Adipose tissue (tissue), 3 donors: ENCODE results near the gene UXT. TPM values are rescaled to one million over a fixed set of nuclear protein-coding genes. Genes with fewer than 3 reads are reported as not detected.

ENCODE experiments used
- H3K27ac ChIP-seq: one replicate; pipeline ENCODE4 v1.5.1; 2013; ENCODE audit warnings: low read depth, low read length
- WGBS, 3 donors: extraction: QIAGEN DNeasy Blood & Tissue Kit; methylation state at CpG; one replicate each; pipeline ENCODE4 v1.1.7; 2013; 5-methylcytosine and 5-hydroxymethylcytosine counted together
- polyA plus RNA-seq, 3 donors: library from polyadenylated mRNA; stranded (reverse); fragments of 200-250 nt; gene quantifications; one replicate each; pipeline ENCODE4 v1.2.3, GENCODE V29; 2013
- donor health status: healthy with polysubstance abuse.
- donor health status: Bipolar disorder and iron deficiency.
- donor health status: healthy.

The UXT gene
- polyA plus RNA-seq, 3 donors: 108 to 208 (median 149) TPM

GRCh38 chrX:47651043-47651905 is 7.7 kb downstream of the UXT start:
- no peak overlapping the region for H3K27ac ChIP-seq
- WGBS, 3 donors: 11 to 45% (median 16%) methylated on average over 19 of the region's 19 CpGs

- no peak within 1 kb of the TSS for H3K27ac ChIP-seq
- 0 to 38% (median 1%) methylated on average over 27 to 64 of the region's 65 CpGs for WGBS, 3 donors
Measured at GRCh38 chrX:47650164-47651042, 8.6 kb downstream of the UXT start, which contains the start of gene ELK1. TSS of gene ELK1 (minus strand) at chrX:47650563. CDS start at chrX:47641441, 9,122 bp downstream.

- H3K27ac ChIP-seq: no peak overlapping the region
- WGBS, 3 donors: 1 to 36% (median 5%) methylated on average over 8 to 11 of the region's 11 CpGs
Measured at GRCh38 chrX:47649781-47650163, 9.2 kb downstream of the UXT start.

- no peak overlapping the region for H3K27ac ChIP-seq
- 10 to 47% (median 25%) methylated on average over 8 of the region's 8 CpGs for WGBS, 3 donors
Measured at GRCh38 chrX:47649271-47649670, 9.7 kb downstream of the UXT start.

- WGBS, 3 donors: 74 to 90% (median 84%) methylated on average over 2 of the region's 2 CpGs
- H3K27ac ChIP-seq: no peak overlapping the region
Measured at GRCh38 chrX:47648376-47648775, 10.6 kb downstream of the UXT start.

- H3K27ac ChIP-seq: no peak overlapping the region
- WGBS, 3 donors: 76 to 89% (median 80%) methylated on average over 6 of the region's 6 CpGs
Measured at GRCh38 chrX:47646636-47647035, 12.3 kb downstream of the UXT start.

GRCh38 chrX:47645530-47645929 is 13.4 kb downstream of the UXT start:
- 61 to 79% (median 77%) methylated on average over 10 of the region's 10 CpGs for WGBS, 3 donors
- H3K27ac ChIP-seq: no peak overlapping the region

GRCh38 chrX:47644557-47645091 is 14.4 kb downstream of the UXT start:
- WGBS, 3 donors: 57 to 78% (median 58%) methylated on average over 10 to 12 of the region's 12 CpGs
- H3K27ac ChIP-seq: no peak overlapping the region

- 26 to 38% (median 27%) methylated on average over 2 of the region's 2 CpGs for WGBS, 3 donors
- no peak overlapping the region for H3K27ac ChIP-seq
Measured at GRCh38 chrX:47643926-47644325, 15.1 kb downstream of the UXT start.

GRCh38 chrX:47638816-47639215 is 20.2 kb downstream of the UXT start:
- no peak overlapping the region for H3K27ac ChIP-seq
- WGBS, 3 donors: 89 to 93% (median 92%) methylated on average over 7 to 14 of the region's 14 CpGs

- H3K27ac ChIP-seq: no peak overlapping the region
Measured at GRCh38 chrX:47637546-47638195, 21.3 kb downstream of the UXT start.

GRCh38 chrX:47634871-47635575 is 24.0 kb downstream of the UXT start:
- H3K27ac ChIP-seq: no peak overlapping the region
- WGBS, 3 donors: 84 to 88% (median 87%) methylated on average over 16 of the region's 16 CpGs

More at GRCh38 chrX:47637546-47638195, 21.3 kb downstream of the UXT start:
- 49 to 70% (median 69%) methylated on average over 17 to 31 of the region's 31 CpGs for WGBS, 3 donors

GRCh38 chrX:47633689-47634590 is 25.0 kb downstream of the UXT start:
- 64 to 74% (median 71%) methylated on average over 14 of the region's 14 CpGs for WGBS, 3 donors
- H3K27ac ChIP-seq: no peak overlapping the region

- WGBS, 3 donors: 41 to 64% (median 58%) methylated on average over 4 of the region's 4 CpGs
- H3K27ac ChIP-seq: no peak overlapping the region
Measured at GRCh38 chrX:47632666-47633065, 26.3 kb downstream of the UXT start.

- 78 to 98% (median 79%) methylated on average over 5 of the region's 5 CpGs for WGBS, 3 donors
- no peak overlapping the region for H3K27ac ChIP-seq
Measured at GRCh38 chrX:47631676-47632075, 27.3 kb downstream of the UXT start.

- WGBS, 3 donors: 32 to 58% (median 51%) methylated on average over 7 to 14 of the region's 14 CpGs
- H3K27ac ChIP-seq: no peak within 1 kb of the TSS
Measured at GRCh38 chrX:47629419-47630200, 29.4 kb downstream of the UXT start, which contains the start of gene CFP. TSS of gene CFP (minus strand) at chrX:47629930. CDS start at chrX:47629844, 86 bp downstream.
